Measurements from ENCODE around the gene COL1A1.

COL1A1 gene

GRCh38 chr17:50139950-50140885, 61.2 kb downstream of the COL1A1 start:
- TF ChIP-seq CTCF (conservative IDR thresholded peaks at IDR 0.05; ENCODE audit: low read depth): peak; percentile 97
- ChIA-PET POLR2A (ENCODE audit: low non-redundant PET) (no interaction called here), CTCF (interaction anchor here (0.6 to 2.2 kb wide), 11 partner anchors 10 to 316 kb away, joined by 3 to 7 read pairs (median 4); partner anchors contain the start of gene PPP1R9B)
- peak; percentile 77 for DNase-seq (ENCODE audit: low spot score)
- peak overlapping the region; percentile 98 for H3K27ac ChIP-seq

- no peak for DNase-seq (ENCODE audit: low spot score)
- CTCF ChIA-PET: interaction anchor here (0.7 to 2.2 kb wide), 12 partner anchors 10 to 157 kb away, joined by 3 to 7 read pairs (median 4); partner anchors contain the start of genes PPP1R9B and SAMD14
- H3K27ac ChIP-seq: peak overlapping the region; percentile 98
- POLR2A ChIA-PET (ENCODE audit: low non-redundant PET): interaction anchor here (0.5 kb wide), 1 partner anchor 9 kb away, joined by 3 read pairs; the partner anchor contains the start of gene SAMD14
- TF ChIP-seq CTCF (conservative IDR thresholded peaks at IDR 0.05; ENCODE audit: low read depth): no peak
Observed at GRCh38 chr17:50139185-50139783, 62.1 kb downstream of the COL1A1 start.

- ChIA-PET CTCF (interaction anchor here (0.5 to 1.5 kb wide), 2 partner anchors 11 to 57 kb away, joined by 4 to 5 read pairs; no protein-coding TSS in a partner anchor), POLR2A (ENCODE audit: low non-redundant PET) (no interaction called here)
- no peak for TF ChIP-seq CTCF (conservative IDR thresholded peaks at IDR 0.05; ENCODE audit: low read depth)
Observed at GRCh38 chr17:50137042-50137441, 64.4 kb downstream of the COL1A1 start.

GRCh38 chr17:50136096-50136687, 65.2 kb downstream of the COL1A1 start:
- H3K27ac ChIP-seq: peak overlapping the region; percentile 76
- DNase-seq (ENCODE audit: low spot score): no peak
- TF ChIP-seq CTCF (conservative IDR thresholded peaks at IDR 0.05; ENCODE audit: low read depth): no peak
- ChIA-PET CTCF (interaction anchor here (0.6 to 1.5 kb wide), 3 partner anchors 12 to 28 kb away, joined by 3 to 5 read pairs (median 3); no protein-coding TSS in a partner anchor), POLR2A (ENCODE audit: low non-redundant PET) (no interaction called here)

More at GRCh38 chr17:50137042-50137441, 64.4 kb downstream of the COL1A1 start:
- DNase-seq (ENCODE audit: low spot score): no peak
- H3K27ac ChIP-seq: peak overlapping the region; percentile 76

GRCh38 chr17:50135316-50136095, 65.9 kb downstream of the COL1A1 start:
- no peak for DNase-seq (ENCODE audit: low spot score)
- ChIA-PET CTCF (interaction anchor here (0.6 to 1.5 kb wide), 5 partner anchors 12 to 41 kb away, joined by 3 to 5 read pairs (median 3); no protein-coding TSS in a partner anchor), POLR2A (ENCODE audit: low non-redundant PET) (no interaction called here)
- TF ChIP-seq CTCF (conservative IDR thresholded peaks at IDR 0.05; ENCODE audit: low read depth): no peak
- H3K27ac ChIP-seq: peak overlapping the region; percentile 76

Data from RWPE1 (cell line).